ENCODE data around the gene RANBP3L. TPM values are rescaled to one million over a fixed set of nuclear protein-coding genes. Genes with fewer than 3 reads are reported as not detected.
"Not testable (repeated sequence)": the region's sequence is repeated elsewhere in the genome, so short reads cannot be mapped to it uniquely, and the experiment has no call there.

Gene RANBP3L
- polyA plus RNA-seq (ENCODE audit: insufficient read length): 0.53 TPM

GRCh38 chr5:36301858-36302603, at the start of gene RANBP3L:
Gene RANBP3L, minus strand, starts transcription at chr5:36301902. Its CDS starts 486 bp downstream, at chr5:36301416.
- peak; percentile 31 for DNase-seq

GRCh38 chr5:36346896-36347690, 45.4 kb upstream of the RANBP3L start:
- no peak for DNase-seq

- DNase-seq: no peak
These were observed 43.2 kb upstream of the RANBP3L start for GRCh38 chr5:36344899-36345298.

- DNase-seq: not testable (repeated sequence)
These were observed 40.0 kb upstream of the RANBP3L start for GRCh38 chr5:36341720-36342119.

- DNase-seq: no peak
These were observed 35.9 kb upstream of the RANBP3L start for GRCh38 chr5:36337597-36337996.

GRCh38 chr5:36334315-36334714, 32.6 kb upstream of the RANBP3L start:
- no peak for DNase-seq

GRCh38 chr5:36332720-36333119, 31.0 kb upstream of the RANBP3L start:
- DNase-seq: not testable (repeated sequence)

- no peak for DNase-seq
These were observed 23.5 kb upstream of the RANBP3L start for GRCh38 chr5:36325196-36325595.

GRCh38 chr5:36323926-36324781, 22.5 kb upstream of the RANBP3L start:
- DNase-seq: no peak

- DNase-seq: no peak
These were observed 11.4 kb upstream of the RANBP3L start for GRCh38 chr5:36312953-36313672.

- no peak for DNase-seq
These were observed 10.3 kb upstream of the RANBP3L start for GRCh38 chr5:36311956-36312355.

GRCh38 chr5:36310138-36310537, 8.4 kb upstream of the RANBP3L start:
- no peak for DNase-seq

GRCh38 chr5:36305571-36306326, 4.0 kb upstream of the RANBP3L start:
- DNase-seq: peak; percentile 36

GRCh38 chr5:36304095-36304805, 2.5 kb upstream of the RANBP3L start:
- DNase-seq: no peak

- DNase-seq: peak; percentile 5
These were observed 668 bp downstream of the RANBP3L start for GRCh38 chr5:36300927-36301540.

GRCh38 chr5:36300191-36300926, 1.3 kb downstream of the RANBP3L start:
- DNase-seq: peak; percentile 68

- no peak for DNase-seq
These were observed 3.1 kb downstream of the RANBP3L start for GRCh38 chr5:36298552-36298951.

- no peak for DNase-seq
These were observed 4.0 kb downstream of the RANBP3L start for GRCh38 chr5:36297653-36298052.

- no peak for DNase-seq
These were observed 15.7 kb downstream of the RANBP3L start for GRCh38 chr5:36285837-36286615.

Data from hindlimb muscle (tissue), 1 donor.